Measurements from ENCODE around the gene UNC79.

Gene UNC79

DNA sequence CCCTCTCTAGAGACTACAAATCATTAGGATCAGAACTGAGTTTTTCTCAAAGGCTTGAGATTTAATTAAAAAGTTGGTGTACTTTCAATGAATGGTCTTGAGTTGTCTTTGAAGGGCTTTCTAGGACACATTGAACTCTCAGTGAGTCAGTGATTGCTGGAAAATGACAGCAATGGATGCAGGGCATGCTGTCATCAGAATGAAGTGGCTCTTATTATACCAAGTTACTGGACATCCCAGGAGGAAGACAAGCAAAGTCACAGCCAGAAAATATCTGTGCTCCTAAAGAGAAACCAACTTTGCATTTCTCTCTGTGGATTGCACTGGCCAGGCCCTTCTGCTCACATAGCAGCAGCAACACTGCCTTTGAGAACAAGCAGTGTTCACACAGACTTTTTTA lies 244.9 kb downstream of the UNC79 start:
- DNase-seq (ENCODE audit: insufficient read length), result no peak
- FAIRE-seq, result no peak
- TF ChIP-seq POLR2A (IDR thresholded peaks at IDR 0.05; ENCODE audit: low read depth, low read length), result no peak
- no peak for TF ChIP-seq POLR2AphosphoS5 (IDR thresholded peaks at IDR 0.05; ENCODE audit: low read depth, low read length)
- TF ChIP-seq TAF1 (IDR thresholded peaks at IDR 0.05; ENCODE audit: borderline replicate concordance, low read depth, low read length), result no peak

DNA sequence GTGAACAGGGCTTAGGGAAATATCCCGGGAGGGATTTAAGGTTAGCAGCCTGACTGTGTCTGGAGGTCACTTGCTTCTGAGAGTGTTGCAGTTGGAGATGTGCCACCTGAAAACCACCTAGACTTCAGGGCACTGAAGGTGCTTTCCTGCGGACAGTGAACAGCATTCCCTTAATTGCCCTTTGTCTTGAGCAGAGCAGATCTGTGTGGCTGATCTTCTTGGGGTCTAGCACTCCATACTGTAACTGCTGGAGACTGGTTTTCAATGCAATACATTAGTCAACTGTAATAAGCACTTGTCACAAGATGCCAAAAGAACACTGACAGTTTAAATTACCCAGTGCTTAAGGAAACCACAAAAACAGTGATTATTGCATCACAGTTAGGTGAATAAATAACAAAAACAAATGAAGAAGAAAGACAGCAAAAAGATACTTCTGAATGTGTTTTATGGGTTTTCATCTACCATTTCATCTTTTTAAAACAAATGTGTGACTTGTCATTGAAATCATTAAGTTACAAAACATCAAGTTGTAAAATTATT lies 245.7 kb downstream of the UNC79 start:
- no peak for DNase-seq (ENCODE audit: insufficient read length)
- TF ChIP-seq POLR2AphosphoS5 (IDR thresholded peaks at IDR 0.05; ENCODE audit: low read depth, low read length), result no peak
- no peak for TF ChIP-seq TAF1 (IDR thresholded peaks at IDR 0.05; ENCODE audit: borderline replicate concordance, low read depth, low read length)
- no peak for TF ChIP-seq POLR2A (IDR thresholded peaks at IDR 0.05; ENCODE audit: low read depth, low read length)
- FAIRE-seq, result no peak

DNA sequence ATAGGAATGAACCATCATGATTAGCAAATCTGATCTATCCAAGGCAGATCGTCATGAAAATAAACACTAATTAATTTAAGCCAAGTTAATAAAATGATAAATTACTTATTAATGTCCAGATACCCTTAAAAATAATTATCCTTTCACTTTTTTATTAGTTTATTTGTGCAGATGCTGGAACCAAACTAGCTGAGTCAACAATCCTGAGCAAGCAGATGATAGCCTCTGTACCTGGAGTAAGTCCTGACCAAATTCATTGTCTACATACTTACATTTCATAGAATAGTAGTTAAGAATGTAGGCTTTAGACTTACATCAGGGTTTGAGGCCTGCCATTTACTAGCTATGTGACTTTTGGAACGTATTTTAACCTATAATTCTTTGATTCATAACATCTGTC lies 251.7 kb downstream of the UNC79 start:
- TF ChIP-seq POLR2A (IDR thresholded peaks at IDR 0.05; ENCODE audit: low read depth, low read length), result no peak
- no peak for TF ChIP-seq POLR2AphosphoS5 (IDR thresholded peaks at IDR 0.05; ENCODE audit: low read depth, low read length)
- TF ChIP-seq TAF1 (IDR thresholded peaks at IDR 0.05; ENCODE audit: borderline replicate concordance, low read depth, low read length), result no peak
- no peak for DNase-seq (ENCODE audit: insufficient read length)
- no peak for FAIRE-seq

DNA sequence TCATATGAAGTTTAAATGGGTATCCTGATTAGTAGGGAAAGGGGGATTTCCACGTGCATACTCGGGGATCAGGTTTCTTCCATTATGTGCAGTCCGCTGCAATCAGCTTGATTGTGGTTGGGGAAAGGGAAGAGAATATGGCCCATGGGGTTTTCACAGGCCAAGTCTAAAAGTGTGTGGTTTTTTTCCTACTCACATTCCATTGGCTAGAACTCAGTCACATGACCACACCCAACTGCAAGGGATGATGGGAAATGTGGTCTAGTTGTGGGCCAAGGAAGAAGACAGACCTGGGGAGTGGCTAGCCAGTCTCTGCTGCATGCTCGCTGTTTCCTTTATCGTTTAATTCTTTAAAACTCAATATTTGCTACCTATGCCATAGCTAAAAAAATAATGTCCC lies 252.5 kb downstream of the UNC79 start:
- DNase-seq (ENCODE audit: insufficient read length) (no peak), FAIRE-seq (no peak)
- TF ChIP-seq POLR2AphosphoS5 (IDR thresholded peaks at IDR 0.05; ENCODE audit: low read depth, low read length) (no peak), TAF1 (IDR thresholded peaks at IDR 0.05; ENCODE audit: borderline replicate concordance, low read depth, low read length) (no peak), POLR2A (IDR thresholded peaks at IDR 0.05; ENCODE audit: low read depth, low read length) (no peak)

DNA sequence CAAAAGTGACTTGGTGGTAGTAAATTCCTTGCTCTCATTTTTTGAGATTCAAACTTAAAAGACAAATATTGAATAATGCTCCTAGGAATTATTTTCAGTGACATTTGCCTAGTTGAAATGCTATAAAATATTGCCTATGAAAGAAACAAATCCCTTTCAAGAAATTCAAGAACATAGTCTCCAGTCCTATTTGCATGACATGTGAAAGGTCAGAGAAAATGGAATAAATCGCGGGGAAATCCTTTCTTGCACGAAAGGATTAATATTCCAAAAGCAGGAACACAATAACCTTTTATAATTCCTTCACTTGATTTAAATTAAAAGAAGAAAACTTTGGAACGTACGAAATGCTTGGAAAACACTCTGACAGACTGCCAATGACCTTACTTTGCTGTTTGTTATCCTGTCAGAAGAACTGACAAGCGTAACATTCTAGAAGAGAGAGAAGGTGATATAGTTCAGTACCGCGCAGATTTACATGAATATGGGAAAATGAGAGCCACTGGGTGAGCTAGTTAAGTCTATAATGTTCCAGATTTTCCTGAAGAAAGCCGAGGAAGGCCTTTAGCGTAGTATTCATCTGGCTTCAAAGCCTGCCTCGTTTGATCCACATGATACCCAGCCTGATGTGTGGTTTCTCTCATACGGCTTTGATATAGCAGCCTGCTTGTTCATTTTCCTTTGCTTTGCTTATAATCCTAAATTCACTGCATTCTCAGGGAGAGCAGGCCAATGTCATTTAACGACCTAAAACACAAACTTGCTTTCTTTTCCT lies 254.6 kb downstream of the UNC79 start:
- FAIRE-seq, result no peak
- DNase-seq (ENCODE audit: insufficient read length), result no peak
- no peak for TF ChIP-seq TAF1 (IDR thresholded peaks at IDR 0.05; ENCODE audit: borderline replicate concordance, low read depth, low read length)
- no peak for TF ChIP-seq POLR2AphosphoS5 (IDR thresholded peaks at IDR 0.05; ENCODE audit: low read depth, low read length)
- TF ChIP-seq POLR2A (IDR thresholded peaks at IDR 0.05; ENCODE audit: low read depth, low read length), result no peak

DNA sequence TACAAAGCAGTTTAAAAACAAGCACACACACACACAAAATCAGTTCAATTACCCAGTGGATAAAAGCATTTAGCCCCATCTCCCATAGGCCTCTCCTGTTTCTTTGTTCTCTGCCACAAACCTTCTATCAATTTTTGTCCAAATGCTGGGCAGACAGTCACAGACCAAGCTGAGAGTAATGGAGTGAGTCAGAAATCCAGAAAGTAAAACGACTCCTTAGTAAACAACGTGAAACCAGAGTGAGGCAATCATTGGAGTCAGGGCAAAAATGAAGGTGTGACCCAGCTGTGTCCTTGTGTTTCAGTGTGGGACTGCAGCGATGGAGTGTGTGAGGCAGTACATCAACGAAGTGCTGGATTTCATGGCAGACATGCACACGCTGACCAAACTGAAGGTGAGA lies 255.5 kb downstream of the UNC79 start:
- TF ChIP-seq TAF1 (IDR thresholded peaks at IDR 0.05; ENCODE audit: borderline replicate concordance, low read depth, low read length) (no peak), POLR2AphosphoS5 (IDR thresholded peaks at IDR 0.05; ENCODE audit: low read depth, low read length) (no peak), POLR2A (IDR thresholded peaks at IDR 0.05; ENCODE audit: low read depth, low read length) (no peak)
- FAIRE-seq (no peak), DNase-seq (ENCODE audit: insufficient read length) (no peak)

DNA sequence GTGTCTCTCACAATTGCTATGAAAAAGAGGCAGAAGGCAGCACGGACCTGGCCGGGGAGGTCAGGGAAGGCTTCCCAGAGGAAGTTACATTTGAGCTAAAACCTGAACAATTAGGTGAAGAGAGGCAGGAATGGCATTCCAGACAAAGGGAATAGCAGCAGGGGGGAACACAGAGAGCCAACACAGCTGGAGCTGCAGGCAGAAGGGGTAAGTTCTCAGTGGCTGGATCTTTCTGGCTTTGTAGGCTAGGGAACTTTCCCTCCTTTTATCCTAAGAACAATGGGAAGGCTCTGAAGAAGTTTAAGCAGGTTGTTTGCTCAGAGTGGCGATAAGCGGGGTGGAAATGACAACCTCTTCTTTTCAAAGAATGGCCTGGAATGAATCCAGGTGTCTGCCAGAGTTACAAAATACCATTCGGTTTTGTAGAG lies 257.5 kb downstream of the UNC79 start:
- TF ChIP-seq POLR2AphosphoS5 (IDR thresholded peaks at IDR 0.05; ENCODE audit: low read depth, low read length), result no peak
- no peak for TF ChIP-seq TAF1 (IDR thresholded peaks at IDR 0.05; ENCODE audit: borderline replicate concordance, low read depth, low read length)
- no peak for TF ChIP-seq POLR2A (IDR thresholded peaks at IDR 0.05; ENCODE audit: low read depth, low read length)
- FAIRE-seq (no peak), DNase-seq (ENCODE audit: insufficient read length) (no peak)

DNA sequence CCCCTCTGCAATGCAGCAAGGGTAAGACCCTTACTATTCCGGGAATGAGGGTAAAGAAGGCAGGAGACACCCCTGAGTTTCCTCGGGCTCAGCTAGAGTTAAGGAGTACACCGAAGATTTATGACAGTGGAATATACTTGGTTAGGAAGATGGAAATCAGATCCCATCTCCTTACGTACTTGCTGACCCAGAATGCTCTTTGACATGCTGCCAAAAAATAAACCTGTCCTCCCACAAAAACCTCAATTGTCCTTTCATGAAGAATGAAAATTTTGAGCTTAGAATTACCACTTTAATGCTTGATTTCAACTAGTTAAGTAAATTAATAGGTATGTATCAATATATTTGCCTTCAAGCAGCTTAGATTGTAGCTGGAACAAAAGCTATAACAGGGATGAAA lies 258.1 kb downstream of the UNC79 start:
- TF ChIP-seq POLR2A (IDR thresholded peaks at IDR 0.05; ENCODE audit: low read depth, low read length) (no peak), TAF1 (IDR thresholded peaks at IDR 0.05; ENCODE audit: borderline replicate concordance, low read depth, low read length) (no peak), POLR2AphosphoS5 (IDR thresholded peaks at IDR 0.05; ENCODE audit: low read depth, low read length) (no peak)
- no peak for DNase-seq (ENCODE audit: insufficient read length)
- no peak for FAIRE-seq

DNA sequence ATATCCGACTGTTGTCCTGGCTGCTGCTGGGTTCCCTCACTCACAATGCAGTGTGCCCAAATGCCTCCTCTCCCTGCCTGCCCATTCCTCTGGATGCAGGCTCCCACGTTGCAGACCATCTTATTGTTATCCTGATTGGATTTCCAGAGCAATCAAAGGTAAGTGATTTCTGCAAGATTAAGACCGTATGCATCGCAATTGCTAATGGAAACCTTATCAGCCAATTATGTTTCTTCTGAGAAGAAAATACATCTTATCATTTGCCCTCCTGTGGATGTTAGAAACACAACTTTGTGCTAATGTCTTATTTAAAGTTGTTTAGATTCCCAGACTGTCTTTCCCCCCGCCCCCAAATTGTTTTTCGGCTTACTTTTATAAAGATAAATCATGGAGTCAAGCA lies 259.4 kb downstream of the UNC79 start:
- no peak for FAIRE-seq
- no peak for TF ChIP-seq POLR2AphosphoS5 (IDR thresholded peaks at IDR 0.05; ENCODE audit: low read depth, low read length)
- no peak for TF ChIP-seq POLR2A (IDR thresholded peaks at IDR 0.05; ENCODE audit: low read depth, low read length)
- no peak for TF ChIP-seq TAF1 (IDR thresholded peaks at IDR 0.05; ENCODE audit: borderline replicate concordance, low read depth, low read length)
- no peak for DNase-seq (ENCODE audit: insufficient read length)

DNA sequence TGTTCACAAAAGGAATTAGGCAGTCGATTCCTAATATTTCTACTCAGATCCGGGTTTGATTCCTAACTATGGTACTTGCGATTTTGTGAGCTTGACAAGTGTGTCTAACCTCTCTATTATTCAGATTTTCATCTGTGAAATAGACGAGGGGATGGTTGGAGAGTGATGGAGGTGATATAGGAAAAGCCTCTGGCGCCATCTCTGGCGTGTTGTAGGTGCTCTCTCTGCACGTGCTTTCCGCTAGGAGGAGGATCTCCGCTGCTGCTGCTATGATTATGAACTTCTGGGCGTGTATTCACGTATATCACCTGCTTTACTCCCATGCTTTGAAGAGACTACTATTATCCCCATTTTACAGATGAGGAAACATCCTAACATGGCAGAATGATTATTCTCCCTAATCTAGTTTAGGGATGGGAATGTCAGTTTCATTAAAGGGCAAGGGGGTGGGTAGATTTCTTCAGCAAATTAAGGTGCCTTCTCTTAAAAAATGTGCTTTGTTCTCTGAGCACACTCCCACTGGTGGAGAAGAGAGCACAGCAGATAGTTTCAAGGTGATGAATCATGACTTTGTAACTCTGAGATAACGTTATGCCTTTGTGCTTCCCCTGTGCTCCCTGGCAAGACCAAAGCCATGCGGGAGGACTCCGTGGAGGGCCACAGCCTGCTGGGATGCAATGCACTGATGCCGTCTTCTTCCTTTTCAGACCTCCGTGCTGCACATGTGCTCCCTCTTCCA lies 260.5 kb downstream of the UNC79 start:
- FAIRE-seq (no peak), DNase-seq (ENCODE audit: insufficient read length) (no peak)
- TF ChIP-seq POLR2AphosphoS5 (IDR thresholded peaks at IDR 0.05; ENCODE audit: low read depth, low read length) (no peak), POLR2A (IDR thresholded peaks at IDR 0.05; ENCODE audit: low read depth, low read length) (no peak), TAF1 (IDR thresholded peaks at IDR 0.05; ENCODE audit: borderline replicate concordance, low read depth, low read length) (no peak)

DNA sequence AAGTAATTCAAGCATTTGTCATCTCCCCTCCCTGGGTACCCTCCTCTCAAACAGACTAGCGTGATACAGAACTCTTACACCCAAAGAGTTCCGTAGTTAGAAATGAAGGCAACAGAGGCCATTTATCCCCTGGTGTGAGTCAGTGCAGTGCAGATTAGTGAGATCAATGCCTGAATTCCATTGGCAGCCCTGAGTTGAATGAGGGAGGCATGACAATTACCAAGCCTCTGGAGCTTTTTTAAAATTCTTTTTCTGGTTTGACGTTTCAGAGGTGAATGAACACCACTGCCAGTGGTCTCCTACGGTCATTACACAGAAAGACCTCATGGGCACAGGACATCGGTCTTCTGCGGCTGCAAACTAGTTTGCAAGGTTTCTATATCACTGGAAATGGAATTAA lies 263.2 kb downstream of the UNC79 start:
- TF ChIP-seq POLR2A (IDR thresholded peaks at IDR 0.05; ENCODE audit: low read depth, low read length) (no peak), POLR2AphosphoS5 (IDR thresholded peaks at IDR 0.05; ENCODE audit: low read depth, low read length) (no peak), TAF1 (IDR thresholded peaks at IDR 0.05; ENCODE audit: borderline replicate concordance, low read depth, low read length) (no peak)
- DNase-seq (ENCODE audit: insufficient read length), result no peak
- FAIRE-seq, result no peak
